Mesenchymal stem cell (in vitro differentiated cells and primary cell): ENCODE measurements around the gene FTO.
A peak's percentile ranks its signal among the peaks of the same experiment; 100 is the strongest.

Experiments used
- DNase-seq: peaks from one replicate; pipeline ENCODE4 v3.0.0-alpha.2; 2013
- H2AFZ ChIP-seq: one replicate; pipeline ENCODE4 v1.6.1; 2013; ENCODE audit warnings: low read depth, mild to moderate bottlenecking, control low read depth, inconsistent platforms, low read length, moderate library complexity
- H2AK5ac ChIP-seq: 2 replicates; pipeline ENCODE4 v1.6.1; 2013; ENCODE audit warnings: low read length, moderate library complexity, mild to moderate bottlenecking, inconsistent platforms; ENCODE audit not compliant: severe bottlenecking
- H2BK120ac ChIP-seq: one replicate; pipeline ENCODE4 v1.6.1; 2013; ENCODE audit warnings: low read depth, mild to moderate bottlenecking, inconsistent platforms, low read length, moderate library complexity
- H2BK12ac ChIP-seq, 2 experiments: one replicate each; pipeline ENCODE4 v1.6.1; 2013; ENCODE audit warnings: inconsistent platforms in 2 of 2, low read length in 2 of 2, mild to moderate bottlenecking in 2 of 2, moderate library complexity in 2 of 2, control low read depth in 1 of 2
- H2BK15ac ChIP-seq: one replicate; pipeline ENCODE4 v1.6.1; 2013; ENCODE audit warnings: mild to moderate bottlenecking, low read depth, inconsistent platforms; ENCODE audit not compliant: poor library complexity, severe bottlenecking
- H2BK5ac ChIP-seq: 2 replicates; pipeline ENCODE4 v1.6.1; 2013; ENCODE audit warnings: low read depth, mild to moderate bottlenecking, low read length, control low read depth, inconsistent platforms; ENCODE audit not compliant: poor library complexity, severe bottlenecking
- H3K14ac ChIP-seq, 2 experiments: one replicate each; pipeline ENCODE4 v1.6.1; 2013; ENCODE audit warnings: inconsistent platforms in 2 of 2, low read length in 2 of 2, control low read depth in 1 of 2, mild to moderate bottlenecking in 1 of 2, moderate library complexity in 1 of 2
- H3K18ac ChIP-seq, 2 experiments: one replicate each; pipeline ENCODE4 v1.6.1; 2013; ENCODE audit warnings: inconsistent platforms in 2 of 2, low read length in 2 of 2, control low read depth in 1 of 2, low read depth in 1 of 2, mild to moderate bottlenecking in 1 of 2
- H3K23ac ChIP-seq, 2 experiments: one replicate each; pipeline ENCODE4 v1.6.1; 2013; ENCODE audit warnings: inconsistent platforms in 2 of 2, low read length in 2 of 2, mild to moderate bottlenecking in 2 of 2, moderate library complexity in 2 of 2, control low read depth in 1 of 2
- H3K27ac ChIP-seq: 2 replicates; pipeline ENCODE4 v1.5.1; 2013; ENCODE audit warnings: mild to moderate bottlenecking, moderate library complexity, low read length, control low read depth, inconsistent platforms; ENCODE audit not compliant: poor library complexity, severe bottlenecking
- H3K27me3 ChIP-seq, 2 experiments: 2 replicates each; pipeline versions ENCODE4 v1.6.1 to v1.7.0; 2013; ENCODE audit warnings: low read length in 2 of 2, mild to moderate bottlenecking in 2 of 2, moderate library complexity in 2 of 2, control low read depth in 1 of 2, inconsistent platforms in 1 of 2; ENCODE audit not compliant: control insufficient read depth in 1 of 2, insufficient read depth in 1 of 2
- H3K36me3 ChIP-seq, 2 experiments: 2 replicates each; pipeline versions ENCODE4 v1.6.1 to v1.7.0; 2013; ENCODE audit warnings: low read length in 2 of 2, control low read depth in 1 of 2, inconsistent platforms in 1 of 2, low read depth in 1 of 2, mild to moderate bottlenecking in 1 of 2; ENCODE audit not compliant: insufficient read depth in 2 of 2, control insufficient read depth in 1 of 2
- H3K4ac ChIP-seq, 2 experiments: one replicate each; pipeline ENCODE4 v1.6.1; 2013; ENCODE audit warnings: inconsistent platforms in 2 of 2, low read length in 2 of 2, mild to moderate bottlenecking in 2 of 2, moderate library complexity in 2 of 2, control low read depth in 1 of 2, low read depth in 1 of 2
- H3K4me1 ChIP-seq: 2 replicates; pipeline ENCODE4 v1.6.1; 2013; ENCODE audit warnings: low read depth, low read length, control low read depth; ENCODE audit not compliant: control insufficient read depth, insufficient read depth
- H3K4me2 ChIP-seq: 2 replicates; pipeline ENCODE4 v1.6.1; 2013; ENCODE audit warnings: low read length, mild to moderate bottlenecking, inconsistent platforms; ENCODE audit not compliant: poor library complexity, severe bottlenecking
- H3K4me3 ChIP-seq, 2 experiments: 2 replicates each; pipeline versions ENCODE4 v1.5.1 to v1.7.0; 2013; ENCODE audit warnings: low read length in 2 of 2, mild to moderate bottlenecking in 2 of 2, control low read depth in 1 of 2, low read depth in 1 of 2; ENCODE audit not compliant: insufficient read depth in 1 of 2
- H3K79me1 ChIP-seq: replicated peaks from 2 replicates; pipeline ENCODE4 v1.6.1; 2013; ENCODE audit warnings: mild to moderate bottlenecking, control low read depth, low read length, inconsistent platforms; ENCODE audit not compliant: poor library complexity, severe bottlenecking
- H3K9ac ChIP-seq: 2 replicates; pipeline ENCODE4 v1.7.0; 2013; ENCODE audit warnings: mild to moderate bottlenecking, low read length, moderate library complexity
- H3K9me3 ChIP-seq: 2 replicates; pipeline ENCODE4 v1.7.0; 2013; ENCODE audit warnings: mild to moderate bottlenecking, low read length; ENCODE audit not compliant: control insufficient read depth
- H4K8ac ChIP-seq: one replicate; pipeline ENCODE4 v1.6.1; 2013; ENCODE audit warnings: inconsistent platforms, mild to moderate bottlenecking, low read length, moderate library complexity
- H4K91ac ChIP-seq: one replicate; pipeline ENCODE4 v1.6.1; 2013; ENCODE audit warnings: mild to moderate bottlenecking, low read length, inconsistent platforms
- WGBS: methylation state at CpG from one replicate; pipeline ENCODE4 v1.1.7; 2013; ENCODE audit warnings: mixed read lengths; 5-methylcytosine and 5-hydroxymethylcytosine counted together

Gene FTO

DNA sequence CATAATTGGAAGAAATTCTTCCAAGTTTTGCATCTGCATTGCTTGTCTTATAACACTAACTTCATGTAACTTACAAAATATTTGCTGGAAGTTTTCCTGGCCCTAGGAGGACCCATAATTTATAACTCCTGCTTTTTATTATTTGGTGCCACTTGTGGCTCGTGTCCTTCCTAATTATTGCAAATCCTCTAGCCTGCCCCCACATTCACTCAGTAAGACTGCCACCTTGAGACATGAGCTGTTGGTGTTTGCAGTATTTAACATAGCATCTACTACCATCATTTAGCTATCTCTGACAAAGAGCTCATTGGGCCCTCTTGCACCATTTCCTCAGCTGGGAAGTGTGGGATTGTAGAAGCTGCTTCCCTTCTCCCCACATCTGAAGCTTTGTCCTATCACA lies 49.5 kb downstream of the FTO start:
- no peak overlapping the region for H2BK15ac ChIP-seq
- no peak overlapping the region for H2BK120ac ChIP-seq
- H3K14ac ChIP-seq = no peak overlapping the region
- H2AFZ ChIP-seq = no peak overlapping the region
- peaks cover 16% of the 10 kb centered on the region for H3K79me1 ChIP-seq
- H3K18ac ChIP-seq = no peak overlapping the region
- H3K4me3 ChIP-seq = no peak overlapping the region
- H4K8ac ChIP-seq = no peak overlapping the region
- H3K27ac ChIP-seq = no peak overlapping the region
- H2BK12ac ChIP-seq = no peak overlapping the region
- no peak overlapping the region for H3K4me2 ChIP-seq
- H3K27me3 ChIP-seq = no peaks in the 10 kb centered on the region
- no peak overlapping the region for H3K9ac ChIP-seq
- no peak for DNase-seq
- peak overlapping the region; percentile 54 for H2AK5ac ChIP-seq
- no peak overlapping the region for H3K23ac ChIP-seq
- H3K4ac ChIP-seq = no peak overlapping the region
- H3K9me3 ChIP-seq = no peaks in the 10 kb centered on the region
- no peak overlapping the region for H4K91ac ChIP-seq
- WGBS = 80% methylated on average over 1 of the region's 1 CpG
- H2BK5ac ChIP-seq = no peak overlapping the region
- H3K36me3 ChIP-seq = no peaks in the 10 kb centered on the region
- peaks cover 7% of the 10 kb centered on the region for H3K4me1 ChIP-seq

DNA sequence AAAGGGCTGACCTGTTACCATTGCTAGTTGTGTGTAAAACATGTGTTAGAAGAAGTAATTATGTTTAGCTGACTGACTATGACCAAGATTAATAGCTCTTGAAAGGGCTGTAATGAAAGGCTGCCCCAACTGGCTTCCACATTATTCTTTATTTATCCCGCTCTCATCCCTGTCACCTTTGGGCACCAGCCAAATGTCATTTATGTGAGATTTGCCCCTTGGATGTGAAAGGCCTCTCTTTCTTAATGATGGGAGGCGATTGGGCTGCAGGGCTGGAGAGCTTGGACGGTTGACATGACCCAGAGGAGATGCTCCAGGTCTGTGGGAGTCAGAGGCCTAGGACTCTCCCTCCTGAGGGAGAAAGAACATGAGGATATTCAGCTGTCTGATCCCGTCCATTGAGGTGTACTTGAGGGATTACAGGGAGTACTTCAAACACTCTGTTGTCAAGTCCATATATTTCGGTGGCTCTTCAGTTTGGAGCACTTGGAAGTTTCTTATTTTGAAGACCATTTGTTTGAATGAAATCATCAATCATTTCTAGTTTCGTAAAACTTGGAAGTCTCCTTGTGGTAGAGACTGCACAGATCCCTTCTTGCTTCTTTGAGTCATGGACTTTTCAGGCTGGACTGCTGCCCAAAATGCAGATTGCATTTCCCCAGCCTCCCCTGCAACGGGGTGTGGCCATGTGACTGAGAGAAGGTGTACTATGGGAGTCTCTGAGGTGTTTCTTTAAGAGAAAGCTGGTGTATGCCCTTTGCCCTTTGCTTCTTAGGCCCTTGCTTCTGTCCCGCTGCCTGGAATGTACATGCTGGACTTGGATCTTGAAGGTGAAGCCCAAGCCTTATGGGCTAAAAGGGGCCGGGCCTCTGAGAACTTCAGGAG lies 51.3 kb downstream of the FTO start:
- WGBS = 69% methylated on average over 9 of the region's 9 CpGs
- Histone ChIP-seq H3K9me3 (no peaks in the 10 kb centered on the region), H2BK120ac (no peak overlapping the region)

DNA sequence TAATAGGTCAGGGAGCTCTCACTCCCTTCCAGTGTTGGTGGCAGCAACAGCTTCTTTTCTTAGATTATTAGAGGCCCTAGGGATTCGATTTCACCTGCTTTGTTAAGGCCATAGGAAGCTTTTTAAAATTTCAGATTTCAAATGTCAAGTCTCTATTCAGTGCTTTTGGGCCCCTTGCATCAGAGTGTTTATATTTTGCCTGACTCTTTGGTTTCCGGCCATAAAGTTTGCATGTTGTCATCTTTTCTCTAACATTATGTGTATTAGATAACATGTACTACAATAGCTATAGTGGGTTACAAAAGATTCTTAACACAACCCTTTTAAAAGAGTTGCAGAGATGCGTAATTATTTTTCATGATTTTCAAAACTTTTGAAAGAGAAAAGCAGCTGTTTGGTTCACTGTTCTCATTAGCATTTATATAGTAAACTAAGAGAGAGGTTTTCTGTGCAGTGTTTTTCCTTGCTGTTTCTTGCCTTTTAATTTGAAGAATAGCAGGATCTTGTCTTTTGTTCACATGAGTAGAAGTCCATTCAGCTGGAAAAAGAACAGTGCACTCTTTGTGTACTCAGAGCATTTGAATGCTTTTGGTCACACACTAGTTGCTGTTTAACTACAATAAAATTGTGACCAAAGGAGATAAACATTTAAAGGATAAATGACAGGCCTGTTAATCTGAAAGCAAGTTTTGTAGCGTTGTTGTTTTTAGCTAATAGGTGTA lies 52.5 kb downstream of the FTO start:
- H3K14ac ChIP-seq = no peak overlapping the region
- no peak overlapping the region for H2AK5ac ChIP-seq
- DNase-seq = peak; percentile 47
- H3K79me1 ChIP-seq = peaks cover 23% of the 10 kb centered on the region
- no peak overlapping the region for H2BK5ac ChIP-seq
- H3K4me3 ChIP-seq = no peak overlapping the region
- no peak overlapping the region for H3K18ac ChIP-seq
- H3K27ac ChIP-seq = peak overlapping the region; percentile 54
- H3K36me3 ChIP-seq = no peaks in the 10 kb centered on the region
- H3K4me2 ChIP-seq = peak overlapping the region; percentile 16
- no peaks in the 10 kb centered on the region for H3K9me3 ChIP-seq
- H2BK12ac ChIP-seq = no peak overlapping the region
- H4K91ac ChIP-seq = no peak overlapping the region
- no peak overlapping the region for H3K23ac ChIP-seq
- H3K4me1 ChIP-seq = peaks cover 9% of the 10 kb centered on the region
- H2BK15ac ChIP-seq = no peak overlapping the region
- no peaks in the 10 kb centered on the region for H3K27me3 ChIP-seq
- 58% methylated on average over 2 of the region's 4 CpGs for WGBS
- no peak overlapping the region for H4K8ac ChIP-seq
- H2AFZ ChIP-seq = no peak overlapping the region
- no peak overlapping the region for H2BK120ac ChIP-seq
- no peak overlapping the region for H3K4ac ChIP-seq
- H3K9ac ChIP-seq = no peak overlapping the region

More for the DNA sequence above, 51.3 kb downstream of the FTO start:
- Histone ChIP-seq H2AK5ac (no peak overlapping the region), H3K4me1 (peaks cover 7% of the 10 kb centered on the region), H3K79me1 (peaks cover 20% of the 10 kb centered on the region), H3K27me3 (no peaks in the 10 kb centered on the region), H2AFZ (no peak overlapping the region), H4K91ac (no peak overlapping the region), H3K14ac (no peak overlapping the region), H2BK5ac (no peak overlapping the region), H3K23ac (no peak overlapping the region), H4K8ac (peak overlapping the region; percentile 47), H3K9ac (no peak overlapping the region), H3K4me3 (no peak overlapping the region), H2BK12ac (no peak overlapping the region), H3K36me3 (no peaks in the 10 kb centered on the region), H3K4me2 (no peak overlapping the region), H3K27ac (no peak overlapping the region), H3K4ac (no peak overlapping the region), H3K18ac (no peak overlapping the region), H2BK15ac (peak overlapping the region; percentile 13)
- peak; percentile 60 for DNase-seq

DNA sequence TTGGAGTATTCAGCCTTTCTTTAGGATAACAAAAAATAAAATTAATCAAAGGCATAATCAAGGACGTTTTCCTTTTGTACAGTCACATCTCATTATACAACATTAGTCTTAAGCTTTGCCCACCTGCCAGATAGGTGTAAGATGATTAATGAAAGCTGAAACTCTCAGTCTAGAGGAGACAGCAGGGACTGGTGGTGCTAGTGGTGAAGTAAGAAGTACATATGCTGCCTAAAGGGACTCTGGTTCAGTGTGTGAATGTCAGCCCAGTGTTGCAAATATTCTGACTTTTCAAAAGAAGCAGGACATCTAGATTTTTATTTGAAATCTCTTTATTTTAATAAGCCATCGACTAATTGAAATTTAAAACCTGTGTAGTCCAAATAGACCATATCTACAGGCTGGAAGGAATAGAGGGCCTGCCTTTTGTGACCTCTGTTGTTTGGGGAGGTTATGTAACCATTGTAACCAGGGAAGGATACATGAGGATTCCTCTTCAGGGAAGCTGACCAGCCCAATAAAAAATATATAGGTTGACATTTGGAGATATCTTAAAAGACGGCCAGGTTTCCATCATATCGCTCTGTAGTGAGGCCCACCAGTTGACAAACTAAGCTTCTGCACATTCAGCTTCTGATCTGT lies 54.1 kb downstream of the FTO start:
- 82% methylated on average over 2 of the region's 4 CpGs for WGBS
- Histone ChIP-seq H2AFZ (no peak overlapping the region), H3K4me3 (no peak overlapping the region), H3K27ac (no peak overlapping the region), H3K27me3 (no peaks in the 10 kb centered on the region), H2AK5ac (no peak overlapping the region), H3K4me2 (no peak overlapping the region), H3K4ac (no peak overlapping the region), H3K14ac (no peak overlapping the region), H3K9ac (no peak overlapping the region), H3K36me3 (no peaks in the 10 kb centered on the region), H3K79me1 (peaks cover 21% of the 10 kb centered on the region), H3K4me1 (peaks cover 9% of the 10 kb centered on the region), H4K8ac (no peak overlapping the region), H2BK5ac (no peak overlapping the region), H3K9me3 (no peaks in the 10 kb centered on the region), H2BK15ac (no peak overlapping the region), H3K18ac (no peak overlapping the region), H2BK120ac (no peak overlapping the region), H3K23ac (no peak overlapping the region), H4K91ac (no peak overlapping the region), H2BK12ac (no peak overlapping the region)
- DNase-seq = no peak
